GM12801 (cell line): ENCODE results near the gene TNIP1.
A peak's percentile ranks its signal among the peaks of the same experiment; 100 is the strongest.

Experiments used
- TF ChIP-seq, protein P1 (sequence below): IDR thresholded peaks from one replicate; pipeline ENCODE4 v1.5.1; 2011; ENCODE audit warnings: control low read depth; ENCODE audit not compliant: insufficient read length; ENCODE audit errors: extremely low read depth

TNIP1 gene

DNA sequence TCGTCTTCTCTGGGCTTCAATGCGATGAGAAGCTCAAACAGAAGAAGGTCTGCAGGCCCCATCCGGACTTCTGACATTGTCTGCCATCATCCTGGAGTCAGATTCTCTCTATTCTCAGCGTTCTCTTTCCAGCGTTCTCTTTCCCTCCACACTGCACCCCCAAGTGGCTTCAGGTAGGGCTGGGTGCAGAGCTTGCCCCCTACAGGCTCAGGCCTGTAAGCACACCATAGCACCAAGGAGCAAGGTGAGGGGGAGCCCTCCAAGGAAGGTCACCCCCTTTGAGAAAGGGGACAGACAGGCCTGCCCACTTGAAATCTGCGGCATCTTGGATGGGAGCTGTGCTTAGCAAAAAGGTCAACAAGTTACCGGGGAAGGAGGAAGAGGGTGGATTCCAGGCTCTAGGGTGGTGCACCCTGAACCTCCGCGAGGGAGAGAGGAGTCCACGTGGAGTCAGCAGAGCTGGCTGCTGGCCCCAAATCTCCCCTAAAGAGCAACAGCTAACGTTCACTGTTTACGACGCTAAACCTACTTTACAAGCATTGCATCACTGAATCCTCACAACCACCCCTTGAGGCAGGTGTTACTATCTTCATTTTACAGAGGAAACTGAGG, 32.9 kb downstream of the TNIP1 start:
- TF ChIP-seq, protein P1, sequence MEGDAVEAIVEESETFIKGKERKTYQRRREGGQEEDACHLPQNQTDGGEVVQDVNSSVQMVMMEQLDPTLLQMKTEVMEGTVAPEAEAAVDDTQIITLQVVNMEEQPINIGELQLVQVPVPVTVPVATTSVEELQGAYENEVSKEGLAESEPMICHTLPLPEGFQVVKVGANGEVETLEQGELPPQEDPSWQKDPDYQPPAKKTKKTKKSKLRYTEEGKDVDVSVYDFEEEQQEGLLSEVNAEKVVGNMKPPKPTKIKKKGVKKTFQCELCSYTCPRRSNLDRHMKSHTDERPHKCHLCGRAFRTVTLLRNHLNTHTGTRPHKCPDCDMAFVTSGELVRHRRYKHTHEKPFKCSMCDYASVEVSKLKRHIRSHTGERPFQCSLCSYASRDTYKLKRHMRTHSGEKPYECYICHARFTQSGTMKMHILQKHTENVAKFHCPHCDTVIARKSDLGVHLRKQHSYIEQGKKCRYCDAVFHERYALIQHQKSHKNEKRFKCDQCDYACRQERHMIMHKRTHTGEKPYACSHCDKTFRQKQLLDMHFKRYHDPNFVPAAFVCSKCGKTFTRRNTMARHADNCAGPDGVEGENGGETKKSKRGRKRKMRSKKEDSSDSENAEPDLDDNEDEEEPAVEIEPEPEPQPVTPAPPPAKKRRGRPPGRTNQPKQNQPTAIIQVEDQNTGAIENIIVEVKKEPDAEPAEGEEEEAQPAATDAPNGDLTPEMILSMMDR = peak; percentile 46

DNA sequence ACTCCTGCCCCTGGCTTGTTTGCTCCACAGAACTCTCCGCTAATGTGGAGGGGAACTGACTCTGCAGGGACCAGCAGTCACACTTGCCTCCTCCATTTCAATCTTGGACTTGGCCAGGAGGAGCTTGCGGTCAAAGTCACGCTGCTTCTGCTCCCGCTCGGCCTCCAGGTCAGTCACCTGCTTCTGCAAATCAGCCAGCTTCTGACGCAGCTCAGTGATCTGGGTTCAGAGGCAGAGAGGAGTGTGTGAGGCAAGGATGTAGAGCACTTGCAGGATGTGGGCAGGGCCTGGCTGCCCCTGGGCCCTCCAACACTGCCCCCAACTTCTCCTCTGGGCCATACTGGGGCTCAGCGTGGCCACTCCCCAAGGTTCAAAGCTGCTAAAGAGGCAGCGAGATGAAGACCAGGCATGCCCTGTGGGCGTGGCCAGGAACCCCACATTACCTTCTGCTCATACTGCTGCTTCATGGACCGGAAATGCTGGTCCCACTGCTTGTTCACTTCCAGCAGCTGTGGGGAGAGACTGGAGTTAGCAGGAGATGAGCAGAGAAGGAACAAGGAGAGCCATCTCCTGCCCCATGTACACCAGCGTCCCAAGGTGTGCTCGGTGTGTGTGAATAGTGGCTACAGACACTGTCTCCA, 38.3 kb downstream of the TNIP1 start:
- TF ChIP-seq, protein P1 = no peak

DNA sequence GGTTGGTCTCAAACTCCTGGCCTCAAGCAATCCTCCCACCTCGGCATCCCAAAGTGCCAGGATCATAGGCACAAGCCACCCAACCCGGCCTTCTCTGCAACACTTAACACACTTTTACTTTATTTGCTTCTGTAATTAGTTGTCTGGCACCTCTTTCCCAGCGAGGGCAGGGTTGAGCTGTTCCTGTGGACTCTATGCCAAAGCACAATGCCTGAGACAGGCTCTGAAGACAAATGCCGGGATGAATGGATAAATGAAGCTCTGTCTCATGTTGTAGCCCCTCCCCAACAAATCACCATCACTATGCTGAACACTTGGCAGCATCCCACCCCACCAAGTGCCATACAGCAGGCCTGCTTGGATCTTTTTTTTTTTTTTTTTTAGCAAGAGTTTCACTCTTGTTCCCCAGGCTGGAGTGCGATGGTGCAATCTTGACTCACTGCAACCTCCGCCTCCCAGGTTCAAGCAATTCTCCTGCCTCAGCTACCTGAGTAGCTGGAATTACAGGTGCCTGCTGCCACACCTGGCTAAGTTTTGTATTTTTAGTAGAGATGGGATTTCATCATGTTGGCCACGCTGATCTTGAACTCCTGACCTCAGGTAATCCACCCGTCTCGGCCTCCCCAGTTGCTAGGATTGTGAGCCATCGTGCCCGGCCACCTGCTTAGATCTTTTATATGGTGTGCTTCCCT, 39.1 kb downstream of the TNIP1 start:
- TF ChIP-seq, protein P1 = no peak

DNA sequence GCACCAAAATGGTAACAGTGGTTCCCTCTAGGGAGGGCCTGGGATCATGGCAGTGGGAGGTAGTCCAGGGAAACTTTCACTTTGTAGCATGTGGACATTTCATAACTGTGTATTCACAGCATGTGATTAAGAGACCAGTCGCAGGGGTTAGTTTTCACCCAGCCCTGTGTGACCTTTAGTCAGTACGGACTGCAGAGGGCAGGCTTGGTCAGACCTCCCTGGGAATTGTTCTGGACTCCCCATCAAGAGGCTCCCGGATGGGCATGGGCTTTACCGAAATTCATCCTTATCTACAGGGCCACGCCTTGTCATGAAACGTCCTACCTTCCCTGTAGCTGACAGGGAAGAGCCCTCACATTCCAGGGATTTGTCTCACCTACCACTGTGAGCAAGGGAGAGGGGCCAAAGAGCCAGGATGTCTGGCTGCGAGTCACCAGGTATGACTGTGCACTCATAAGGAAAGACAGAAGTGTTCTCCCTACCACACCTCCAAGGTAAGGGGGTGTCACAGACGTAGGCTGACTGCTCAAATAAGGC, 40.6 kb downstream of the TNIP1 start:
- TF ChIP-seq, protein P1 = no peak

DNA sequence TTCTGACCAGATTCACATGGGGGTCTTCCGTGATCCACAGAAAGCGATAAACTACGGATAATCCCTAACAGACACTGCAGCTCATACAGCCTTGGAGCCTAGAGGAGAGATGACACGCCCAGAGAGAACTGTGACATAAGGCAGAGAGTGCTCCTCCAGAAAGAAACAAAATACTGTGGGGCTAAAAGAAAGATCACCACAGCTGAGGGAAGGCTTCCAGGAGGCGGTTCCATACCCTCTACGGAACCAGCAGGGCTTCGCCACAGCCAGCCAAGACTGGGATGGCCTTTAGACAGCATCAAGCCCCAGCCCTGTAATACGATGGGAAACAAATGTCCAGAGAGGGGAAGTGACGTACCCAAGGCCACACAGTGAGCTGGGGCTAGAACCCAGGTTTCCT, 41.2 kb downstream of the TNIP1 start:
- TF ChIP-seq, protein P1 = no peak

DNA sequence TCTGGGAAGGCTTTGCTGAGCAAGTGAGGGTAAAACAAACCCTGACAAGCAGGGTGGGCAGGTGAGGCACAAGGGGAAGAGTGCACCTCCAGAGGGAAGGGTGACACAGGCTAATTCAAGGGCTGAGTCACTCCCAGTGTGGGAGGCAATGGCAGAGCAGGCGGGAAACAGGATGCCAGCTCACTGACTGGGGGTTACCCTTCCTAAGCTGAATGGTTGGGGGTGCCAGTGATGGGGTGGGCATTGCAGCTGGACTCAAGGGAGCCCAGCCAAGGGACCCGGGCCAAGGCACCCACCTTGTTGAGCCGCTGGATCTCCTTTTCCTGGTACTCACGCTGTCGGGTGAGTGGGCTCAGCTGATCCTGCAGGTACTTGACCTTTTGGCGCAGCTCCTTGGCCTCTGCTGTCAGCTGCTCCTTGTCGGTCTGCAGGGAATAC, 42.0 kb downstream of the TNIP1 start:
- TF ChIP-seq, protein P1 = no peak

DNA sequence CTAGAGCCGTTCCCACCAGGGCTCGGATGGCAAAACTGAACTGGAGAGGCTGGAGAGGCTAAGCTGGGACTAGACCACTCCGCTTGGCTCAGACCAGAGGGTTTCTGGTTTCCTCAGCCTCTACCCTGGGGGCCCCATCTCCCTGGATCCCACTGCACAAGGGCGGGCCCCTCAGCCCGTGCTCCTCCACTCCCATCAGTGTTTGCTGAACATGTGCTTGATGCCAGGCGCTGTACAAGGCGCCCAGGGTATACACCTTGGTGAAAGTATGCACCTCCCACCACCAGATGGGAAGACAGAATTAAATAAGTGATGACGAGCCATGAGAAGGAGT, 42.5 kb downstream of the TNIP1 start:
- TF ChIP-seq, protein P1 = no peak
